Measurements from ENCODE around the gene UNC13B. TPM values are rescaled to one million over a fixed set of nuclear protein-coding genes. Genes with fewer than 3 reads are reported as not detected.

UNC13B gene
- 24.3 and 24.5 TPM in 2 replicates for total RNA-seq
- polyA plus RNA-seq: 7.1 and 10.4 TPM in 2 replicates

- Histone ChIP-seq H4K20me1 (ENCODE audit: insufficient read depth, poor library complexity, severe bottlenecking) (no peaks in the 10 kb centered on the region), H3K4me2 (peak within 1 kb of the TSS; percentile 83), H3K36me3 (replicated peaks; ENCODE audit: insufficient read depth, low read depth) (no peaks in the 10 kb centered on the region), H3K27ac (peak within 1 kb of the TSS; percentile 89), H3K79me2 (peaks cover 36% of the 10 kb centered on the region), H3K4me1 (ENCODE audit: insufficient read depth) (peaks cover 11% of the 10 kb centered on the region), H3K4me3 (peak within 1 kb of the TSS; percentile 45), H2AFZ (peak within 1 kb of the TSS; percentile 77), H3K27me3 (no peaks in the 10 kb centered on the region), H3K9me3 (ENCODE audit: low read depth) (no peaks in the 10 kb centered on the region), H3K9me2 (replicated peaks; ENCODE audit: insufficient read depth) (no peaks in the 10 kb centered on the region)
- peak; percentile 98 for DNase-seq (ENCODE audit: low spot score)
- WGBS (ENCODE audit: low lambda C conversion rate, missing lambda C conversion rate): 1% methylated on average over 62 of the region's 70 CpGs
- TF ChIP-seq CTCF (IDR thresholded peaks at IDR 0.05; ENCODE audit: poor library complexity) (peak; percentile 23), EZH2 (IDR thresholded peaks at IDR 0.05; ENCODE audit: borderline replicate concordance) (no peak), EZH2phosphoT487 (IDR thresholded peaks at IDR 0.05; ENCODE audit: low read depth, severe bottlenecking, unreplicated experiment) (no peak)
Observed at GRCh38 chr9:35161713-35162604, at the start of gene UNC13B. Gene UNC13B, plus strand, starts transcription at chr9:35162009. Its CDS starts 275 bp downstream, at chr9:35162284.

GRCh38 chr9:35112257-35113020 is 49.4 kb upstream of the UNC13B start:
- Histone ChIP-seq H3K36me3 (replicated peaks; ENCODE audit: insufficient read depth, low read depth) (no peaks in the 10 kb centered on the region), H3K4me2 (peak overlapping the region; percentile 76), H3K79me2 (peaks cover 44% of the 10 kb centered on the region), H3K4me3 (no peak overlapping the region), H3K4me1 (ENCODE audit: insufficient read depth) (peaks cover 16% of the 10 kb centered on the region), H3K27ac (peak overlapping the region; percentile 85), H2AFZ (no peak overlapping the region), H3K27me3 (no peaks in the 10 kb centered on the region), H3K9me3 (ENCODE audit: low read depth) (no peaks in the 10 kb centered on the region), H3K9me2 (replicated peaks; ENCODE audit: insufficient read depth) (no peaks in the 10 kb centered on the region), H4K20me1 (ENCODE audit: insufficient read depth, poor library complexity, severe bottlenecking) (no peaks in the 10 kb centered on the region)
- TF ChIP-seq EZH2 (IDR thresholded peaks at IDR 0.05; ENCODE audit: borderline replicate concordance): no peak
- DNase-seq (ENCODE audit: low spot score): no peak
- 76% methylated on average over 3 of the region's 3 CpGs for whole genome bisulfite sequencing (ENCODE audit: low lambda C conversion rate, missing lambda C conversion rate)

GRCh38 chr9:35114113-35114839 is 47.5 kb upstream of the UNC13B start:
- H3K9me2 ChIP-seq (replicated peaks; ENCODE audit: insufficient read depth): no peaks in the 10 kb centered on the region
- H3K4me3 ChIP-seq: peak overlapping the region; percentile 37
- peak overlapping the region; percentile 50 for H2AFZ ChIP-seq
- peak overlapping the region; percentile 94 for H3K4me2 ChIP-seq
- no peaks in the 10 kb centered on the region for H3K9me3 ChIP-seq (ENCODE audit: low read depth)
- H4K20me1 ChIP-seq (ENCODE audit: insufficient read depth, poor library complexity, severe bottlenecking): no peaks in the 10 kb centered on the region
- TF ChIP-seq CTCF (IDR thresholded peaks at IDR 0.05; ENCODE audit: poor library complexity): no peak
- peaks cover 37% of the 10 kb centered on the region for H3K79me2 ChIP-seq
- peaks cover 16% of the 10 kb centered on the region for H3K4me1 ChIP-seq (ENCODE audit: insufficient read depth)
- no peaks in the 10 kb centered on the region for H3K27me3 ChIP-seq
- DNase-seq (ENCODE audit: low spot score): peak; percentile 94
- no peaks in the 10 kb centered on the region for H3K36me3 ChIP-seq (replicated peaks; ENCODE audit: insufficient read depth, low read depth)
- H3K27ac ChIP-seq: peak overlapping the region; percentile 94
- WGBS (ENCODE audit: low lambda C conversion rate, missing lambda C conversion rate): 7% methylated on average over 5 of the region's 5 CpGs
